RKO (cell line): Measurements from ENCODE around the gene SLC36A3.
"Not testable (repeated sequence)": the region's sequence is repeated elsewhere in the genome, so short reads cannot be mapped to it uniquely, and the experiment has no call there.

ENCODE experiments used
- DNase-seq: peaks from one replicate; pipeline ENCODE4 v3.0.0-alpha.2; 2016; ENCODE audit warnings: low spot score

SLC36A3 gene

DNA sequence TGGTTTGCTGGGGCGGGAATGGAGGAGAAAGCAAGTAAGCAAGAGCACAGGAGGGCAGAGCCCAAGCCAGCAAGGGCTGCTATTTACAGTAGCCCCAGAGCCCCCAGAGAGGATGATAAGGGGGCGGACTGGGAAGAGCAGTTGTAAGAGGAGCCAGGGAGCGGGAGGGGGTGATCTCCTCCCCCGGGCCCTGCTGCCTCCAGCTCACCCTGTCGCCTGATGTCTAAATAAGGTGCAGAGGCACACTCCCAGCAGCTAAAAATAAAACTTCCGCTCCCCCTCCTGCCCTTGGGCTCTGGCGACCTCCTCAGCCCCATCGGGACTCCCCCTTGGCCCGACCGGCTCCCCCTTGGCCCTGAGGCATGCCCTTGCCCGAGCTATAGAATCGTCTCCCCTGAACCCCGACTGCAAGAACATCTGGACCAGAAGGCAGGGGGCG lies 65.2 kb downstream of the SLC36A3 start:
- DNase-seq = no peak

- no peak for DNase-seq
Measured at GRCh38 chr5:151237685-151238084, 65.9 kb downstream of the SLC36A3 start.

GRCh38 chr5:151236888-151237287 lies 66.7 kb downstream of the SLC36A3 start:
- no peak for DNase-seq

DNA sequence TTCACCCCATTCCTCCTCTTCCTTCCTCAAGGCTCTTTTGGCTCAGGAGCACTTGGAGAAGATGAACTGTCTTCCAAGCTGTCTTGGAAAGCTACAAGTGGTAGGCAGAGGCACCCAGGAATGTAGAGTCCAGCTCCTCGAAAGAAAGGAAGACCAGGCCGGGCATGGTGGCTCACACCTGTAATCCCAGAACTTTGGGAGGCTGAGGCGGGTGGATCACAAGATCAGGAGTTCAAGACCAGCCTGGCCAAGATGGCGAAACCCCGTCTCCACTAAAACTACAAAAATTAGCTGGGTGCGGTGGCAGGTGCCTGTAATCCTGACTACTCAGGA lies 68.4 kb downstream of the SLC36A3 start:
- DNase-seq = not testable (repeated sequence)

- no peak for DNase-seq
Measured at GRCh38 chr5:151234476-151235238, 68.9 kb downstream of the SLC36A3 start.

DNA sequence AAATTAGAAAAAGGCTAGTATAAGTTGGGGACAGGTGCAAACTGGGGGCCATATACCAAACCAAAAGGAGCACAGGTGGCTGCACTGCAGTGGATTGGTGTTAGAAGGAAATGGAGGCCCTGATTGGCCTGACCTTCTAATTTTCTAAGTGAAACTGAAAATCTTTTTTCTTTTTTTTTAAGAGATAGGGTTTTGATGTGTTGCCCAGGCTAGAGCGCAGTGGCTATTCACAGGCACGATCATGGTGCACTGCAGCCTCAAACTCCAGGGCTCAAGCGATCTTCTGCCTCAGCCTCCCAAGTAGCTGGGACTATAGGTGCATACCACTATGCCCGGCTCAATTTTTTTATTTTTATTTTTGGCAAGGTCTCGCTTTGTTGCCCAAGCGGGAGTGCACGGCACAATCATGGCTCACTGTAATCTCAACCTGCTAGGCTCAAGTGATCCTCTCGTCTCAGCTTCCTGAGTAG lies 69.9 kb downstream of the SLC36A3 start:
- DNase-seq = no peak

DNA sequence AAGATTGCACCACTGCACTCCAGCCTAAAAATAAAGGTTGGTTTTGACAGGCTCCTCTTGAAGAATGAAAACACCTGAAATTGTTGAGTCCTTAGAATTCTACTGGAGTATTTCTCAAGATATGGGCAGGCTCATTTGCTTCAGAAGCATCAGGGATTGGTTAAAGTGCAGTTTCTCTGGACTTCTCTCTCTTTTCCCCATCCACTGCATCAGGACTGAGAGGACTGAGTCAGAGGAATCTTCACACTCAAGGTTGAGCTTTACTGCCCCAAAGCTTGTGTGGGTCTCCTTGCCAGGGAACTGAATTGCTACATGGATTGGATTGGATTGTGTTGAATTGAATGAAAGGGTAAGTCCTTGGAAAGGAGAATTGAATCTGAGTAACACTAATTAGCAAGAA lies 72.2 kb downstream of the SLC36A3 start:
- DNase-seq = no peak

GRCh38 chr5:151230048-151230680 lies 73.4 kb downstream of the SLC36A3 start:
- DNase-seq = no peak

- DNase-seq = no peak
Measured at GRCh38 chr5:151228986-151229385, 74.6 kb downstream of the SLC36A3 start.

DNA sequence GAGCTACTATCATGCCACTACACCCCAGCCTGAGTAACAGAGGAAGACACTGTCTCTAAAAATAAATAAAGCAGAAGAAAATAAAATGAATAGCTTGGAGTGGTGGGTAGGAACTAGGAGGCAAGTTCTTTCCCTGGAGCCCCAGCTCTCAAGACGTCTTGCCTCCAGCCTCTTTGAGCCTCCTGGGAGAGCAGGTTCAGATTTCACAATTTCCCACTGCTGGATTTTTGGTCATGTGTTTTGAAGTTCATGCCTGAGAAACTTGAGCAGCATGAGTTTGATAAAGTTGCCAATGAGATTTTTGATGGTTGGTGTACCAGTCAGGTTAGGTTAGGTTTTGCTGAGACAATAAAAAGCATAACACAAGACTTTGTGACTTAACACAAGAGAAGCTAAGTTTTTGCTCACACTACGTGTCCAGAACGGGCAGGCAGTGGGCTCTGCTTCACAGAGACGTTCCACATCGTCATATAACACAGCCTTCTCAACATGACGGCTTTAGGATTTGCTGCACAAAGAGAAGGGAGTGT lies 75.6 kb downstream of the SLC36A3 start:
- DNase-seq = no peak
